CD1c-positive myeloid dendritic cell (primary cell): Measurements from ENCODE around the gene SPATA13.
"Not testable (repeated sequence)": the region's sequence is repeated elsewhere in the genome, so short reads cannot be mapped to it uniquely, and the experiment has no call there.

ENCODE experiments used
- DNase-seq: peaks from one replicate; pipeline ENCODE4 v3.0.0-alpha.2; 2016; ENCODE audit errors: extremely low spot score

The SPATA13 gene

GRCh38 chr13:24160458-24161009 lies at the start of gene SPATA13:
SPATA13 (plus strand) TSS chr13:24160720; CDS start chr13:24222930, 62,210 bp downstream.
- peak; percentile 91 for DNase-seq

GRCh38 chr13:24112791-24113190 lies 47.7 kb upstream of the SPATA13 start:
- no peak for DNase-seq

GRCh38 chr13:24115671-24116070 lies 44.8 kb upstream of the SPATA13 start:
- DNase-seq = no peak

GRCh38 chr13:24116131-24116530 lies 44.4 kb upstream of the SPATA13 start:
- no peak for DNase-seq

- DNase-seq = no peak
Measured at GRCh38 chr13:24118576-24118975, 41.9 kb upstream of the SPATA13 start.

GRCh38 chr13:24119626-24120508 lies 40.7 kb upstream of the SPATA13 start:
- no peak for DNase-seq

- DNase-seq = not testable (repeated sequence)
Measured at GRCh38 chr13:24122045-24122444, 38.5 kb upstream of the SPATA13 start.

GRCh38 chr13:24122569-24122968 lies 38.0 kb upstream of the SPATA13 start:
- no peak for DNase-seq

- DNase-seq = no peak
Measured at GRCh38 chr13:24123761-24124160, 36.8 kb upstream of the SPATA13 start.

GRCh38 chr13:24124789-24125476 lies 35.6 kb upstream of the SPATA13 start:
- peak; percentile 50 for DNase-seq

- DNase-seq = no peak
Measured at GRCh38 chr13:24127116-24127631, 33.3 kb upstream of the SPATA13 start.

GRCh38 chr13:24128112-24128511 lies 32.4 kb upstream of the SPATA13 start:
- no peak for DNase-seq

- DNase-seq = no peak
Measured at GRCh38 chr13:24128962-24129361, 31.6 kb upstream of the SPATA13 start.

- DNase-seq = no peak
Measured at GRCh38 chr13:24129914-24130774, 30.4 kb upstream of the SPATA13 start.

GRCh38 chr13:24131749-24132148 lies 28.8 kb upstream of the SPATA13 start:
- DNase-seq = peak; percentile 16

- DNase-seq = no peak
Measured at GRCh38 chr13:24133021-24133795, 27.3 kb upstream of the SPATA13 start.

GRCh38 chr13:24134231-24134630 lies 26.3 kb upstream of the SPATA13 start:
- no peak for DNase-seq

- no peak for DNase-seq
Measured at GRCh38 chr13:24134757-24135156, 25.8 kb upstream of the SPATA13 start.

- no peak for DNase-seq
Measured at GRCh38 chr13:24135674-24136300, 24.7 kb upstream of the SPATA13 start.

- DNase-seq = no peak
Measured at GRCh38 chr13:24138911-24139310, 21.6 kb upstream of the SPATA13 start.
